22Rv1 (cell line): ENCODE results near the gene ADK.
"Not testable (repeated sequence)": the region's sequence is repeated elsewhere in the genome, so short reads cannot be mapped to it uniquely, and the experiment has no call there.

ENCODE experiments used
- H3K27ac ChIP-seq: fragments of 450-650 bp; 2 replicates; pipeline ENCODE4 v1.5.1; 2017
- ZFX ChIP-seq: fragments of 450-650 bp; IDR thresholded peaks from 2 replicates; pipeline ENCODE4 v1.6.1; 2017; ENCODE audit warnings: antibody characterized with exemption, borderline replicate concordance
- TF ChIP-seq, protein P1 (sequence below): fragments of 450-650 bp; IDR thresholded peaks from 2 replicates; pipeline ENCODE4 v1.5.1; 2017; ENCODE audit warnings: mild to moderate bottlenecking

ADK gene

DNA sequence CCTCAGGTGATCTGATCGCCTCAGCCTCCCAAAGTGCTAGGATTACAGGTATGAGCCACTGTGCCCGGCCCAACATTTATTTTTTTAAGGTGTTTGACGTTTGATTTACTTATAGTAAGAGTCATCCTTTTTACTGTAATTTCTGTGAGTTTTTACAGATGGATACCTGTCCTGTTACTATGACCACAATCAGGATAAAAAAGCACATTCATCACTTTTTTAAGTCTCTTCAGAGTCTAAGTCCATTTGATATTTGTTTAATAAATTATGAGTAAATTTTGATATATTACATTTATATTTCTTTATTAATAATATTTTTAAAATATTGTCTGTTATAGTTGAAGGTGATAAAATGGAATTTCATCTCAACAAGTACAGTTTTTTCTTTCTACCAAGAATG is 374.9 kb downstream of the ADK start:
- H3K27ac ChIP-seq = no peak overlapping the region
- no peak for TF ChIP-seq ZFX
- TF ChIP-seq, protein P1, sequence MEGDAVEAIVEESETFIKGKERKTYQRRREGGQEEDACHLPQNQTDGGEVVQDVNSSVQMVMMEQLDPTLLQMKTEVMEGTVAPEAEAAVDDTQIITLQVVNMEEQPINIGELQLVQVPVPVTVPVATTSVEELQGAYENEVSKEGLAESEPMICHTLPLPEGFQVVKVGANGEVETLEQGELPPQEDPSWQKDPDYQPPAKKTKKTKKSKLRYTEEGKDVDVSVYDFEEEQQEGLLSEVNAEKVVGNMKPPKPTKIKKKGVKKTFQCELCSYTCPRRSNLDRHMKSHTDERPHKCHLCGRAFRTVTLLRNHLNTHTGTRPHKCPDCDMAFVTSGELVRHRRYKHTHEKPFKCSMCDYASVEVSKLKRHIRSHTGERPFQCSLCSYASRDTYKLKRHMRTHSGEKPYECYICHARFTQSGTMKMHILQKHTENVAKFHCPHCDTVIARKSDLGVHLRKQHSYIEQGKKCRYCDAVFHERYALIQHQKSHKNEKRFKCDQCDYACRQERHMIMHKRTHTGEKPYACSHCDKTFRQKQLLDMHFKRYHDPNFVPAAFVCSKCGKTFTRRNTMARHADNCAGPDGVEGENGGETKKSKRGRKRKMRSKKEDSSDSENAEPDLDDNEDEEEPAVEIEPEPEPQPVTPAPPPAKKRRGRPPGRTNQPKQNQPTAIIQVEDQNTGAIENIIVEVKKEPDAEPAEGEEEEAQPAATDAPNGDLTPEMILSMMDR = no peak

DNA sequence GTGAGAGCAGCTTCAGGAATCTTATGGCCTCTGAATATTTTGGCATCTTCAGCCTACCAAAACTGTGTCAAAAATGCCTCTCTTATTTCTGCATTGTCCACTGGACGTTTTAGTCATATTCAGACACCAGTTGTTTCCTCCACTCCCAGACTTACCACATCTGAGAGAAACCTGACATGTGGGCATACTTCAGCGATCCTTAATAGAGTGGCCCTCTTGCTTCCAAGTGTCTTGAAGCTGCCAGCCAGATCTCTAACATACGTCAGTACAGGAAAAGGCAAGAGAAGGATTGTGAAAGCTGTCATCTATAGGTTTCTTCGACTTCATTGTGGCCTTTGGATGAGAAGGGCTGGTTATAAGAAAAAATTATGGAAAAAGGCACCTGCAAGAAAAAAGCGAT is 376.6 kb downstream of the ADK start:
- not testable (repeated sequence) for H3K27ac ChIP-seq

DNA sequence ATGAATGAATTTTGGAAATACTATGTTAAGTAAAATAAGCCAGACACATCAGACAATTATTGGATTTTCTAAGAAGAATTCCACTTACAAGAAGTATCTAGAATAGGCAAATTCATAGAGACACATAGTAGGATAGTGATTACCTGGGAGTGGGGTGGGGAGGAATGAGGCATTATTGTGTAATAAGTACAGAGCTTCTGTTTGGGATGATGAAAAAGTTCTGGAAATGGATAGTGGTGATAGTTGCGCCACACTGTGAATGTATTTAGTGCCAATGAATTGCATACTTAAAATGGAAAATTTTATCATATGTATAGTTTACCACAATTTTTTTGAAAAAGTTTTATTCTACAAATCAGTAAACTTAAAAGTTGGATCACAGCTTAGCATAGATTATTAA is 378.2 kb downstream of the ADK start:
- no peak for TF ChIP-seq ZFX
- TF ChIP-seq, protein P1 = no peak
- no peak overlapping the region for H3K27ac ChIP-seq

DNA sequence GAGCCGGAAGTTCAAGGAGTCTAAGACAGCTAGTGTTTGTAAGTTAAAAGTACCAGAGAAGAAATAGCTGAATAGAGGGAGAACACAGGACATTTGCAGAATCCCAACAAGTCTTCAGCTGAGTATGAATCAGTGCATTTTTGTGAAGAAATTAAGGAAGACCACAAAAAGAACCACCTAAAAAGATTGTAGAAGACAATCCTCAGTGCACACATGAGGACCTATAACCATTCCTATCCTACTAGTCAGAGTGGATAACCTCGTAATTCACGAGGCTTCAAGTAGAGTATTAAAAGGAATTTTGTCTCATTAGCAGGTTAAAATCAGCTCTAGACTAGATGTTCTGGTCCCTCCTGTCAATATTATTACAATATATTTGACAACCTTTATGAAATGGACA is 380.0 kb downstream of the ADK start:
- TF ChIP-seq, protein P1 = no peak
- no peak for TF ChIP-seq ZFX

DNA sequence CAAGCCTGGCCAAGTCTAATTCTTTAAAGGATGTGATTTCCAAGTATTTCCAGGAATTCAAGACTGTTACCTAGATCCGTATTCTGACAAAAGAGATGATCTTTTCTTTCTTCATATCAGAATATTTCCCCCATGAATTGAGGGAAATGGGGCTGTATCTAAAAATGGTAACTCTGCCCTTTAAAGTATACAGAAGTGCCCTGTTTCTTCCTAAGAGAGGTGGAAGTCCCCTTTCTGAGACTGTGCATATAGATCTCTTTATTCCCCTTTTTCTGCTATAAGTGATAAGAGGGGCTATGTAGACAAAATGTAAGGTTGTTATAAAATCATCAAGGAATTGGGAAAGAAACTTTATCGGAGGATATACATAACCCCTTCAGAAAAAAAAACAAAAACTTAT is 388.3 kb downstream of the ADK start:
- TF ChIP-seq, protein P1 = no peak
- no peak for TF ChIP-seq ZFX
- H3K27ac ChIP-seq = no peak overlapping the region

More for the DNA sequence above, 380.0 kb downstream of the ADK start:
- no peak overlapping the region for H3K27ac ChIP-seq

DNA sequence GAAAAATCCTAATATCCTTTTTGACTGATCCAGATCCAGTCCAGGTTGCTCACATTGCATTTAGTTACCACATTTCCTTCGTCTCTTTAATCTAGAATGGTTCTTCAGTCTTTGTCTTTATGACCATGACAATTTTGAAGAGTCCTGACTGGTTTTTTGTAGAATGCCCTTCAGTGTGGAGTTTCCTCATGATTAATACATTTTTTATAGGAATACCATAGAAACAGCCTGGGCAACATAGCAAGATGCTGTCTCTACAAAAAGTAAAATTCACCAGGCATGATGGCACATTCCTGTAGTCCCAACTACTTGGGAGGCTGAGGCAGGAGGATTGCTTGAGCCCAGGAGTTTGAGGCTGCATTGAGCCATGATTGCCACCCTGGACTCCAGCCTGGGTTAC is 390.4 kb downstream of the ADK start:
- no peak overlapping the region for H3K27ac ChIP-seq
- TF ChIP-seq, protein P1 = no peak
- no peak for TF ChIP-seq ZFX

DNA sequence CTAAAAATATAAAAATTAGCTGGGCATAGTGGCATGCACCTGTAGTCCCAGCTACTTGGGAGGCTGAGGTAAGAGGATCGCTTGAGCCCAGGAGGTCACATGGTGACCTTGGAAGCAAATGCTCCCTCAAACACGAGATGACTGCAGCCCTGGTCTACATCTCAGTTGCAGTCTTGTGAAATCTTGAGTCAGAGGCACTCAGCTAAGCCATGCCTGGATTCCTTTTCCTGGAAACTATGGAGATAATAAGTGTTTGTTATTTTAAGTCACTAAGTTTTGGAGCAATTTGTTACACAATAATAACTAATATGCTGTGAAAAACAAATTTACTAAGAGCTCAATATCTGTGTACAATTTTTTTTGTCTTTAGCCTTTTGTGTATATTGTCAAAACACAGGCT is 391.1 kb downstream of the ADK start:
- H3K27ac ChIP-seq = no peak overlapping the region
- TF ChIP-seq, protein P1 = no peak
- TF ChIP-seq ZFX = no peak

DNA sequence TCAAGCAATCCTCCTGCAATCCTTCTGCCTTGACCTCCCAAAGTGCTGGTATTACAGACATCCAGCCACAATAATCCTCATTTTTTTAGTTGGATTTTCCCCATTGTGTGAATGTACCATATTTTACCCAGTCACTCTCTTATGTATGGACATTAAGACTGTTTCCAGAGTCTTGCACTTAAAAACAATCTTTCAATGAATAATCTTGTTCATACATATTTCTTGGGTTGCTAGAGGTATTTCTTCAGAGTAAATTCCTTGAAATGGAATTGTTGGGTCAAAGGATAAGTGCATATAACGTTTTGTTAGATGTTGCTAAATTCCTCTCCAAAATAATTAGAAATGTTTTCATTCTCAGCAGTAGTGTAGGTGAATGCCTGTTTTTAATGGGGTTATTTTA is 392.3 kb downstream of the ADK start:
- TF ChIP-seq, protein P1 = no peak
- no peak for TF ChIP-seq ZFX

More for the DNA sequence above, 392.3 kb downstream of the ADK start:
- H3K27ac ChIP-seq = no peak overlapping the region
